GM18505 (cell line): Measurements from ENCODE around the gene DNAJB2.
"Not testable (repeated sequence)": the region's sequence is repeated elsewhere in the genome, so short reads cannot be mapped to it uniquely, and the experiment has no call there.

Experiments used
- ATAC-seq: cut with Tn5 transposase; IDR thresholded peaks from one replicate; pipeline ENCODE4 v1.9.1; 2021; ENCODE audit not compliant: unreplicated experiment
- POLR2A ChIP-seq: IDR thresholded peaks from 4 replicates; pipeline ENCODE4 v1.6.1; 2011; ENCODE audit warnings: borderline replicate concordance; ENCODE audit not compliant: insufficient read depth, insufficient read length; ENCODE audit errors: extremely low read depth

Gene DNAJB2

DNA sequence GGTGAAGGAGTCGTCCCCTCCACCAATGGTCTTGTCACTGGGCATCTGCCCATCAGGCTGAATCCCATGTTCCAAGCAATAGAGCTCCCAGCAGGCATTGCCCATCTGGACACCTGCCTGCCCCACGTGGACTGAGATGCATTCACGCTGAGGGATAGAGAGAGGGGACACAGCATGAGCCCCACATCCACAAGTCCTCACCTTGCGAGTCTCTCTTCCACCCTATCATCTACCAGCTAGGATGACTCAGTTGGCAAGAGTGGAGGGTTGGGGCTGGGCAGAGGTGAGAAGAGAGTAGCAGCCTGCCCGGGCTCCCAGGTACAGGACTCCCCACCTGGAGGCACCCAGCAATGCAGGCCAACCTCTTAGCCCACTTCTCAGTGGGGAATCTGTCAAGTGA is 27.1 kb upstream of the DNAJB2 start:
- no peak for TF ChIP-seq POLR2A
- ATAC-seq: no peak

DNA sequence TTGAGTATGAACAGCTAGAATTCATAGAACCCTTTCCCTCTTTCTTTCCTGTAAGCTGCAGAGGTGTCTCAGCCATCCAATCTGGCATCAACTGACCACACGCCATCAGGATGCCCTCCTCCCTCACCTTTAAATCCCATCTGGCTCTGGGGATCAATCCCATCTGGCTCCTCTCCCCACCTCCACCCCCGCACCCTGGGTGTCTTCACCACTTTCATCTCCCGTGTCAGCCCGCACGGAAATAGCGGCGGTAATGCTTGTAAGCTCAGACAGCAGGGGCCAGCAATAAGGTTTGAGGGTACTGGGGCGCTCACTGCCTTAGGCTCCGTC is 26.6 kb upstream of the DNAJB2 start:
- TF ChIP-seq POLR2A: no peak
- ATAC-seq: no peak

DNA sequence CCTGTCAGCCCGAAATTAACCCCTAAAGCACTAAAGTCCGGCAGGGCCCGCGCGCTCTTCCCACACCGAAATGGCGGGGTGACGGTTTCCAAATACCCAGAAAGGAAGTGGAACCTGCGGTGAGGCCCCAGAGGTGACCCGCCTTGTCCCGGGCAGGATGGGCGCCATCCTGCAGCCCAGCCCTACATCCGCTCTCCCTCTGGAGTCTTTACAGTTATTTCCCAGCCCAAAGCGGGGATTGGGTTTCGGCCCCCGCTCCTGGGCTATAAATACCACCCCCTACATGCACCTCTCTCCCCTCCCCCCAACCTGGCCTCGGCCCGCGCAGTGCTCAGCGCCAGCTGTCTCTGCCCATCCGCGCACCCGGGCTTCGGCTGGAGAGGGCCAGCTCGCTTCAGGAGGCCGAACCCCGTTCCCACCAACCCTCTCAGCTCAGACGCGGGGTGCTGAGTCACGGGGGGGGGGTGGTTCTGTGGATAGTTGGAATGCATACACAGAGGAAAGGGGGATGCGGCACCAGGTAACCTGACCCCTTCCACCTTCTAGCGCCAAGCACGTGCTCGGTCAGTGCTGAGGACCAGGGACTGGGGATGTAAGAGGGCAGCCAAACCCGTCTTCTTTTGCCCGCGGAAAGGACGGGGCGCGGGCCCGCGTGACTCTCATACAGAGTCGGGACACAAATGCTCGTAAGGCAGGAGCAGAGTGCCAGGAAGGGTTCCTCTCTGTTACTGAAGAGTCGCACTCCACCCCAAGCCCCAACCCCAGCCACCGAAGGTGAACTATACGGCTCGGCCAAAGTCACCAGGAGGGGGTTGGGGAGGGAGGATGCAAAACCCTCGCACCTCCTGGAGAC is 26.0 kb upstream of the DNAJB2 start, which contains the start of gene TUBA4B:
TSS of gene TUBA4B (plus strand) at position 344 of the 853 bp plus-strand sequence. CDS start at position 509, 165 bp downstream.
- TF ChIP-seq POLR2A: peak; percentile 40
- no peak for ATAC-seq

DNA sequence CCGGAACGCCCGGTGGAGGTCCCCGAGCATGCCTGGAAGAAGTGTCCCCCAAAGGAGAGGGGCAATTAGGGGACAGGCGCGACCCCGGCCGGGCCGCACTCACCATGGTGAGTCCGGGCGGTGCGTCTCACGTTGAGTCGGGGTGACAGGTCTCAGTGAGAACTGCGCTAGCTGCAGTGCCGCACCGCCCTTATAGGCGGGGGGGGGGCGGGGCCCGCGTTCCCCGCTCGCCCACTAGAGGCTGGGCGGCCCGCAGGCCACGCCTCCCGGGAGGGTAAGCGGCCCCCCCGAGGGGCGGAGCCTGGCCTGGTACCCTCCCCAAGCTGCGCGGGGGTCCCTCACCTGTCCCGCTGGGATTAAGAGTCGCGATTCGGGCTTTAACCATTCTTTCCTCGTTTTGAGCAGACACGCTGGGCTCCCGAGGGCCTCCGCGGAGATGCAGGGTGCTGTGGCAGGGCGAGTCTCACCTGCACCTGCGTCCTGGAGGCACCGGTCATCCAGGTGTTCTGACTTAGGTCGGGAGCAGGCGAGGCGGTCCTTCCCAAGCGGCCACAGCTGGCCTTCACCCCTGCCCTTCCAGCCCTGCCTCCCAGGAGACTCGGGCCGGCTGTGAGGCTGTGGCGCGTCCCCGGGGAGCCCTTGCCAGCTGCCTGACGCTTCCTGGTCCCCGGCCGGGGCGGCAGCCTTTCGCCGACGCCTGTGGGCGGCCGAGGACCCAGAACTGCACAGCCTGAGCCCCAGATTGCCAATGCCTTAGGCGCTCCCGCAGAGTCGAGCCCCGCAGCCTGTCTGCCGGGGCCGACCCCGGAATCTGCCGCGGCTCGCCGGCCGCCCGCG is 25.2 kb upstream of the DNAJB2 start, which contains the start of gene TUBA4A:
TSS of gene TUBA4A (minus strand) at position 166 of the 837 bp plus-strand sequence. CDS start at position 106, 60 bp downstream.
- peak; percentile 99 for TF ChIP-seq POLR2A
- peak; percentile 50 for ATAC-seq

DNA sequence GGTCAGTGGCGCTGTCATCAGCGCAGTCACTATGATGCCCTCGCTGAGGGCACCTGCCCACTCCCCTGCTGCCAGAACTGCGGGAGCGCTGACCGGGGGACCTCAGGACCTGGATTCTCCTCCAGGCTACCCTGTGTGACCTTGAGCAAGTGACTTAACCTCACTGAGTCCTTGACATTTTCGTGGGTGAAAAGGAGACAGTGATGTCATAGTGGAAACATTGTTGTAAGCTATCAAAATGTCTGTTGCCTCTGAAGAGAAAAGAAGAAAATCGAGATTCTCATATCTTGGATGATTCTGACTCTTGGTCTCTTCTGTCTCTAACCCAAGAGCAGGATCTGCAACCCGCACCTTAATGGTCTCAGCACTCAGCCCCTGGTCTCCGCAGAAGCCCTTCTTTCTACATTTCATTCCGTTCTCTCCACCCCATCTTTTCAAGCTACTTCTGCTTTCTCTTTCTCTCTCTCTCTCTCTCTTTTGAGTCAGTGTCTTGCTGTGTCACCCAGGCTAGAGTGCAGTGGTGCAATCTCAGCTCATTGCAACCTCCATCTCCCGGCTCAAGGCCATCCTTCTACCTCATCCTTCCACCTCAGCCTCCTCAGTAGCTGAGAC is 24.5 kb upstream of the DNAJB2 start:
- ATAC-seq: no peak
- TF ChIP-seq POLR2A: no peak

DNA sequence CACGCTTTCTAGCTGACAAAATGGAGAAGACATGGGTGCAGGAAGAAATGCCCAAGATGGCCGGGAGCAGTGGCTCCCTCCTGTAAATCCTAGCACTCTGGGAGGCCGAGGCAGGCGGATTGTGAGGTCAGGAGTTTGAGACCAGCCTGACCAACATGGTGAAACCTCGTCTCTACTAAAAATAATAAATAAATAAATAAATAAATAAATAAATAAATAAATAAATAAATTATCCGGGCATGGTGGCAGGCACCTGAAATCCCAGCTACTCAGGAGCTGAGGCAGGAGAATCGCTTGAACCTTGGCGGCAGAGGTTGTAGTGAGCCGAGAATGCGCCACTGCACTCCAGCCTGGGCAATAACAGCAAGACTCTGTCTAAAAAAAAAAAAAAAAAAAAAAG is 20.2 kb upstream of the DNAJB2 start:
- ATAC-seq: not testable (repeated sequence)

DNA sequence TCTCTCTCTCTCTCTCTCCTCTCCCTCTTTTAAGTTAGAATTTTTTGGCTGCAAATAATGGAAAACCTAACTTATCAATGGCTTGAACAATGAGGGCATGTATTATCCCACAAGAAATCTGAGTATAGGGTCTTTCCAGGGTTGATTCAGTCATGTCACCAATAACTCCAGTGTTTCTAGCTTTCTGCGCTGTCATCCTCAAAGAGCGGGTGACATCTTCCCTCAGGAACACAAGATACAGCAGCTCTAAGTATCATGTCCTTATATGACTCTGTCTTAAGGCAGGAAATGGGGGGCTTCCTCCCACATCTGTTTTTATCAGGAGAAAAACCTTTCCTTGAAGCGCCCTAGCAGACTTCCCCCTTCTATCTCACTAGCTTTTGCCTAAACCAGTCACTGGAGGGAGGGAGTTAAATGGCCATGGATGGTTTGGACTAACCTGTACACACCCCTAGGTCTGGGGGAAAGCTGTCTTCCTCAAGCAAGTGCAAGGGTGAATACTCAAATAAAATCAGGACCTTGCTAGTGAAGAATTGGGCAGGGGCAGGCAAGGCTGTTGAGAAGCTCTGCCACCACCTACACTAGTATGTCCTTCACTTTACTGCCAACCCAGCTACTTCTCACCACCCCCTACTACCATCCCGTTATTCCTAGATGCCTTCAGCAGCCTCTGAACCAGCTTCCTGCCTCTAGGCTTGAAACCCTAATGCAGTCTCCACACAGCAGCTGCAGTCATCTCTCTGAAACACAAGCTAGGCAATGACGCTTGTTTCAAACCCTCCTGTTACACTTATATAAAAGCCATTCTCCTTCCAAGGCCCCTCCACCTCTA is 17.9 kb upstream of the DNAJB2 start:
- no peak for TF ChIP-seq POLR2A
- ATAC-seq: no peak

DNA sequence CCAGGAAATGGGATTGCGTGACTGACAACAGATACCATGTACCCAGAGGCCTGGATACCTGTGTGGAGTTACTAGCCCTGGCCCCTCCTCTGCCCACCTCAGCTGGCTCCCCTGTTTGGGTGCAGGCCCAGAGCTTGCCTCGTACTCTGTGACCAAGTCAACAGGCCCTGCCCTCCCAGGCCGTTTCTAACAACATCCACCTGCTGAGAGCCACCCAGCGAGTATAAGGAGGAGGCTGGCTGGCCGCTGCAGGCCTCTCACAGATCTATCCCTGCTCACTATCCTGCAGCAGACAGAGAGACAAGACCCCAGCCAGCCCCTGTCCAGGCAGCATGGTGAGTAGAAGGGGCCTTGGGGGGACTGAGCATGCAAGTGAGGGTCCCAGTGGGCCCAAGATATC is 12.9 kb upstream of the DNAJB2 start:
- ATAC-seq: no peak
- no peak for TF ChIP-seq POLR2A

DNA sequence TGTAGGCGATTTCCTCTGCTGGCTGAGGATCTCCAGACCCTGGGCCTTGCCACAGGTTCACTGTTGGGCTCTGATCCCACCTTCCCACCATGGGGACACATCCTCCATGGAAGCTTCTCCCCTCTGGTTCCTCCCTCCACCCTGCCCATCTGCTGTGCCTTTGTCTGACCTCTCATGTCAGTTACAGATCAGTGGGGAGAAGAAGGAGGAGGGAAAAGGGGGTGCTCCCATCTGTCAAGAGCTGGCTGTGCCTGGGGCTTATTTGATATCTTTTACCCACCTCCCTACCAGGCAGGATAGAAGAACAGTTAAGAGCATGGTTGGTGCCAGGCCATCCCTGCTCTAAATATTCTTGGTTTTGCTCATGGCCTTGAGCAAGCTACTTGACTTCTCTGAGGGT is 12.3 kb upstream of the DNAJB2 start:
- no peak for TF ChIP-seq POLR2A
- ATAC-seq: no peak

DNA sequence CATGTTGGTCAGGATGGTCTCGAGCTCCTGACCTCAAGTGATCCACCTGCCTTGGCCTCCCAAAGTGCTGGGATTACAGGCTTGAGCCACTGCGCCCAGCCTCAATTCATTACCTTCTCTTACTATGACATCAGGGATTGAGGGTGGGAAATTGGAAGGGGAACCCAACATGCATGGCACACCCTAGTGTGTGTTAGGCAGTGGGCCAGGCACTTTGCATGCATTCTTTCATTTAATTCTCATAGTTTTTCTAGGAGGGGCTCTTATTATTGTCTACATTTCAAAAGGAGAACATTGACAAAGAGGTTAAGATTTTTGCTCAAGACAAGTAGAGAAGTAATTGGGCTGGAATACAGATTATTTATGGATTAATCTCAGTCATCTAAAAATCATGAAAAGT is 10.9 kb upstream of the DNAJB2 start:
- no peak for TF ChIP-seq POLR2A
- no peak for ATAC-seq

DNA sequence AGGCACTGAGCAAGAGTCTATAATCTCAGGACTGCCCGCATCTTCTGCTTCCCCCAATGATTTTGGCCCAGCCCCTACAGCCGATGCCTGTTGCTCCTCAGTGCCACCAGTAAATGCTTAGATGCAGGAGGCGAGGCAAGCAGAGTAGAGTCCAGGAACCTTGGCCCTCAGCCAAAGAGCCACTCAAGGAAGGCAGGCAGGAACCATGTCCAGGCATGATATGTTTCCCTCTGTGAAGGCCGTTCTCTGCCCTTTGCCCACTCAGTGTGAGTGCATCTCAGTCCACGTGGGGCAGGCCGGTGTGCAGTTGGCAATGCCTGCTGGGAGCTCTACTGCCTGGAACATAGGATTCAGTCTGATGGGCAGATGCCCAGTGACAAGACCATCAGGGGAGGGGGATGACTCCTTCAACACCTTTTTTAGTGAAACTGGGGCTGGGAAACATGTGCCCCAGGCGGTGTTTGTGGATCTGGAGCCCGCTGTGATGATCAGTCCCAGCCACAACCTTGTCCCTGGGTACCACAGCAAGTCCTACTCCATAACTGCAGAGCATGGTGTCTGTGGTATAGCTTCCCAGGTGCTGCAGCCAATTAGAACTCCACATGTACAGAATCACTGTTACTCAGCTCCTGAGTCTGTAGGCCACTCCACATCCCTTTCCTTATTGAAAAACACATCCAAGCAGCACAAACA is 9.7 kb upstream of the DNAJB2 start:
- no peak for ATAC-seq
- TF ChIP-seq POLR2A: no peak

DNA sequence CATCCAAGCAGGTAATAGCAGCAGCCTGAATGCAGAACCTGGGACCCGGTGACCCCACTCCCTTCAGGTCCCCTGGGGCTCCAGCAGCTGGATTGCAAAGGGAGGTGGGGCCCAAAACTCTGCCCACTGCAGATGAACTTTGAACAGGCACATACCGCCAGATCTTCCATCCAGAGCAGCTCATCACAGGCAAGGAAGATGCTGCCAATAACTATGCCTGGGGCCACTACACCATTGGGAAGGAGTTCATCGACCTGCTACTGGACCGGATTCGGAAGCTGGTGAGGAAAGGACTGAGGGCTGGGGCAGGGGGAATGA is 9.2 kb upstream of the DNAJB2 start:
- no peak for ATAC-seq

More for the DNA sequence above, 9.2 kb upstream of the DNAJB2 start:
- no peak for TF ChIP-seq POLR2A
